ENCODE data around the gene GIGYF2.

GRCh38 chr2:232689152-232689910, 7.8 kb upstream of the GIGYF2 start:
- TF ChIP-seq POLR2AphosphoS5 (IDR thresholded peaks at IDR 0.05; ENCODE audit: low read depth, low read length) (no peak), CTCF (IDR thresholded peaks at IDR 0.05) (no peak), REST (IDR thresholded peaks at IDR 0.05; ENCODE audit: insufficient read depth in 1 of 2, low read depth in 2 of 2, low read length in 1 of 2) (no peak), SIN3A (IDR thresholded peaks at IDR 0.05; ENCODE audit: borderline replicate concordance, insufficient read depth, low read depth, low read length) (no peak)
